HK-2 (cell line): ENCODE results near the gene TMEM120B.
A peak's percentile ranks its signal among the peaks of the same experiment; 100 is the strongest.
"Not testable (repeated sequence)": the region's sequence is repeated elsewhere in the genome, so short reads cannot be mapped to it uniquely, and the experiment has no call there.

Experiments used
- DNase-seq: peaks from one replicate; pipeline ENCODE4 v3.0.0-alpha.2; 2018; ENCODE audit not compliant: unreplicated experiment

Gene TMEM120B

GRCh38 chr12:121774968-121775474, 62.5 kb downstream of the TMEM120B start:
- DNase-seq = peak; percentile 81

GRCh38 chr12:121775501-121775900, 62.9 kb downstream of the TMEM120B start:
- no peak for DNase-seq

GRCh38 chr12:121776190-121777098, 63.9 kb downstream of the TMEM120B start:
- DNase-seq = peak; percentile 74

- DNase-seq = no peak
These were observed 66.2 kb downstream of the TMEM120B start for GRCh38 chr12:121778567-121779421.

- DNase-seq = no peak
These were observed 66.9 kb downstream of the TMEM120B start for GRCh38 chr12:121779422-121779895.

- no peak for DNase-seq
These were observed 67.9 kb downstream of the TMEM120B start for GRCh38 chr12:121780429-121780828.

GRCh38 chr12:121781484-121781997, 69.0 kb downstream of the TMEM120B start:
- no peak for DNase-seq

- DNase-seq = no peak
These were observed 69.7 kb downstream of the TMEM120B start for GRCh38 chr12:121781998-121782979.

GRCh38 chr12:121783766-121784165, 71.2 kb downstream of the TMEM120B start:
- DNase-seq = no peak

- peak; percentile 57 for DNase-seq
These were observed 71.9 kb downstream of the TMEM120B start for GRCh38 chr12:121784460-121784859.

GRCh38 chr12:121786440-121786825, 73.9 kb downstream of the TMEM120B start:
- DNase-seq = peak; percentile 88

GRCh38 chr12:121787063-121788025, 74.8 kb downstream of the TMEM120B start:
- DNase-seq = no peak

- no peak for DNase-seq
These were observed 75.7 kb downstream of the TMEM120B start for GRCh38 chr12:121788176-121788818.

GRCh38 chr12:121789233-121789781, 76.8 kb downstream of the TMEM120B start:
- no peak for DNase-seq

- peak; percentile 83 for DNase-seq
These were observed 77.5 kb downstream of the TMEM120B start for GRCh38 chr12:121789800-121790728.

GRCh38 chr12:121790785-121791184, 78.2 kb downstream of the TMEM120B start:
- DNase-seq = not testable (repeated sequence)

GRCh38 chr12:121791671-121792551, 79.4 kb downstream of the TMEM120B start:
- DNase-seq = peak; percentile 66
